Activated gamma-delta T cell (primary cell): ENCODE measurements around the gene TCF7L2.

ENCODE experiments used
- DNase-seq: peaks from one replicate; lab custom pipeline; 2025; lab: John Stamatoyannopoulos, UW

The TCF7L2 gene

DNA sequence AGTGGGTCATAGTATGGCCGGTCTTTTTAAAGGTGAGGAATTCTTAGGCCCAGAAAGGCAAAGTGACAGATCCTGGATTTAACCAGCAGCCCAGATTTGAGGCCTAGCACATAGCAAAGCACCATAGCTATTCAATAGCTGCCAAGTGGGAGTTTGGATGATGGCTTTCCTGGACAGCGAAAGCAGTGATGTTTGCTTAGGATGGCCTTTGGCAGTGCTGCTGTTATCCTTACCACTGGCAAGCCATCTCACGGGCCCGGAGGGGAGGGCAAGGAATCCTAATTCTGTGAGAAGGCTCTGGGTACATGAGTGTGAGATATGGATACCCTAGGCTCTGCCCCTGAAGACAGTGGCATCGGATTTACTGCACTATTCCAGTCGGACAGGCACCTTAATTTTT, 50.4 kb downstream of the TCF7L2 start:
- DNase-seq: no peak

DNA sequence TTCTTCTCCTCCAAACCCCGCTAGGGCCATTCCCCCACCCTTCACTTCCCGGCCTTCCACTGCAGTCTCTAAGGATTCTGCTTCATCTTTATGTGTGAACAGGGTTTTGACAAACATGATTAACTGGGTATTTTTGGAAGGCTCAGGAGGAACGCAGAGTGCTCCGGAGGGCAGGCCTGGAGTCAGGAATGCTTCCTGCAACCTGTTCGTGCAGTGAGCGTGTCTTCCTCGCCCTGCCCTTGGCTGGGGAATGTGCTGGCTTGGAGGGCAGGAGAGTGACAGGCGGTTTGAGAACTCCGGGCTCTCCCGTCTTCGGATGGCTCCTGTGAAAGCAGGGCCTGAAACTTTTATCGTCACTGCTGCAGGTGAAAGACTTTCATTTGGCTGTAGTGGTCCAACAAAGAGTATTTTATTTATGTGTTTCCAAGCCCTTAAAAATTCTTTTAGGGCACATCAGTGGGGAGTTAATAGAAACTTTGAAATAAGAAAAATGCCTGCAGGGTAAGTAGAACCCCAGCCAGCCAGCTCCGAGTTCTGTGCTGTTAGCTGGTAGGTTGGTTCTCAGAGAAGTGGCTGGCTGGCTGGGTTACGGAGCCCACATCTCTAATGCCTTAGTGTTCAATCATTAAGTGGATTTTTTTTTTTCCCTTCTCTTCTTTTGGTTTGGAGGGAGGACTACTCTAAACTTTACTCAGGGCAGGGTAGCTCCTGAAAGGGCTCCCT, 51.0 kb downstream of the TCF7L2 start:
- no peak for DNase-seq

DNA sequence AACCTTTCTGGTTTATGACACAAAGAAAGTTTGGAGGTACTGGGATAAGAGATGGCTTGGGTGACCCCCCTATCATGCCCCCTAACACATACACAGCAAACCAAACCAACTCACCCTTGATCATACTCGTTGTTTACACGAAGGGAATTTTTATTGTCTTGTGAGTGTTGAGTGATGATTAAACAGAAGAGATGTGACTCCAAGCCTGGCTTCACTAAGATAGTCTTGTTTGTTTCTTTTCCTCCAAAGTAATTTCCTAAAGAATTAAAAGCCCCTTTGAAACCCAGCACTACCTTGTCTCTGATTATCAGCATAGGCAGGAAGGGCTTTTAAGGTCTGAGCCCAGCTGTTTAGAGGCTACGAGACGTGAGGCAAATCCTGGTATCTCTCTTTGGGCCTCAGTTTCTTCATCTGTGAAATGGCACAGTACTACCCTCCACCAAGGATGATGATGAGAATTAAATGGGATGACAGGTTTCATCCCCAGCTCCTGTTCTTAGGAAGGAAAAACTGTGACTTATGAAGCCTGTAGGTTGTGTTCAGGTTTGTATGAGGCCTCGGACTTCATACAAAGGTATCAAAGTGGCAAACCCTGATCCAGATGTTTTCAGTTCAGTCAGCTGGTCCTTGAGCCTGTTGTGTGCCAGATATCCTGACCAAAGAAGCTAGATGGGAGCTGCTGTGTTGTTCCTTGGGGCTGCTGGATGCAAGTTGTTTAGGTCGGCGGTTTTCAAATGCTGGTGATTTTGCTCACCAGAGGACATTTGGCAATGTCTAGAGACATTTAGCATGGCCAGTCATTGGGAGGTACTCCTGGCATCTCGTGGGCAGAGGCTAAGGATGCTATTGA, 51.8 kb downstream of the TCF7L2 start:
- DNase-seq: no peak

DNA sequence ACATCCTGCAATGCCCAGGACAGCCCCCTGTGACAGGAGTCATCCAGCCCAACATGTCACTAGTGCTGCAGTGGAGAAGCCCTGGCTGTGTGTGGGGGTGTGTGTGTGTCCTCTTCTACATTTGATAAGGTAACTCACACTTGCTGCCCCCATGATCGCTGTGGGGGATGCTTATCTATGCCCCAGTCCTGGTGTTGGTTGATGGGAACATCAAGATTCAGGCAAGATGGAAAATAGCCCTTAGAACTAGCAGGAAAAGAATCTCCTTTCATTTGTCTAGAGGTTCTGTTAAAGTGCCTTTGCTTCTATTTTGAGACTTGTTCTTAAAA, 52.4 kb downstream of the TCF7L2 start:
- DNase-seq: no peak

DNA sequence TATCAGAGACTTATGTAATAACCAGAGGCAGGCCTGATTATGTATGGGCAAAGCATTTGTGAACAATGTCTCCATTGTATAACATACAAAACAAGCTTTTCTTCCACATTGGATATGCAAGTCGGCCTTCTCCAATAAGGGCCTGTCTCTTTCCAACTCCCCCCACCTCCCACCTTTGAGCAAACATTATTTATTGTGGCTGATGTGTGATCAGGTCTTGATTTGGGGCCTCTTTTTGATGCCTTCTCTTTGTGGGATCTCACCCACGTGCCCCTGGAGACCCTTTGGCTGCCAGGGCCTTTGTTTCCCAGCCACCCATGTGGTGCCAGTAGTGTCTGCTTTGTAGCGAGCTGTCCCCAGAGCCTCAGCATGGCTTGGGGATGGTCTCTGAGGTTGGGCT, 53.0 kb downstream of the TCF7L2 start:
- DNase-seq: no peak

DNA sequence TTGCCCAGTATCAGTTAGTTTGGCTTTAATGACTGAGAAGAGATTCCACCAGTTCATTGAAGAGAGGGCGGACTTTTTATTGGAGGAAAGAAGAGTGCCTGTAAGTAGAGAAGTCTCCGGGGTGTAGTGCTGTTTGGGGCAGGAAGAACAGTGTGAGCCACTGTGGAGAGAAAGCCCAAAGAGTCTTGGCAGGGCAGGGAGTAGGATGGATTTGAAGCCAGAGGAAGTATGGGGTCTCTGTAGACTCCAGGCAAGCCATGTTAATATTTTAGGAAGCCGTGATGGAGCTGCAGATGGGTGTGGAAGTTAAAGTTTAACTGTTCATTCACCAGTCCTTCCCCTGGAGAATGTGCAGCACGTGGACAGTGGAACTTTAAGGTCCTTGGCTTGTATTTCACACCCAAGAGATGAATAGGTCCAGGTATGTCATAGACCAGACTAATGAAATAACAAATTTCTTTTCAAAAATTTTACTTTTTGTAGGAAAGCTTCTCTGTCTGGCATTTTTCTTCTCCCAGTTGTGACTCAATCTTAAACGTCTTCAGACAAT, 54.1 kb downstream of the TCF7L2 start:
- no peak for DNase-seq

DNA sequence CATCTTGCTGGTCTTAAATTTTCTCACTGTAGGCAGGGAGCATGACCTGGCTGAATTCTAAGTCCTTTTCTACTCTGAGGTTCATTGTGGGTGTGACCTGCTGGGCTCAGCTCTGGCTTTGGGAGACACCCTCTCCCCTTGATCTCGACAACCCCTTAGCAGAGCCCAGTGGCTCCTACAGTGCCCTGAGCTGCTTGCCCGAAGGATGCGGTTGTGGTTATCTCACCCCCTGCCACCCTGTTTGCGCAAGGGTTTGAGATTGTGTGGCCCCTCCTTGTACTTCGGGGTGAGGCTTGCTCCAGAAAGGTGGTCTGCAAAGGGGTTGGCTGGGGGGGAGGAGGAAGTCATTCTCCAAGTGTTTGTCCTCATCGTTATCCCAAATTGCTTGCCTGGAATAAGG, 55.3 kb downstream of the TCF7L2 start:
- DNase-seq: no peak

DNA sequence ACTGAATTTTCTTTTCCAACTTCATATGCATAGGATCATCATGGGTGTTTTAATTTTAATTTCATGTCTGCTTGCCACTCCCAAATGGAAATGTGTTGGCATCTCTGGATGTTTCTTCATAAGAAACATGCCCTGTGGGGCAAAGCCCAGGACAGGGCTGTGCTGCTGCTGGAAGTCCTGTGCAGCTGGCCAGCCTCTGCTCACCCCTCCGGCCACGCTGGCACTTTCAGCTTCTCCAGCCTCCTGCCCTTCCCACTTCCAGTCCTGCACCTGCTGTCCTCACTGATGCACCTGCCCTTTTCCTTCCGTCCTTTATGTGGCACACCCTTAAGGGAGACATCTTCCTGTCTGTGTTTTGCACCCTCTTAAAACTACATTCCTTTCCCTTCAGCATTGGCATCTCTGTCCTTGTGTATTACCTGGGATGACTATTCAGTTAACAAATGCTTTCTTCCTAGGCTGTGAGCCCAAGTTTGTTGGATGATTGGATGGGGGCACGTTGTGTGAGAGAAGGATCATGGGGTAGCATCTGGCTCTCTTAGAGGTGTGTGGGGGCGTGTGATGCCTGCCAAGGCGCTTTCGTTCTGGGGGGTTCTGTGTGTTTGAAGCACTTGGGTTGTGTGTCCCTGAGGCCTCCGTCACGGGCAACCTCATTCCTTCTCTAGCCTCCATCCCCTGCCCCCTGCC, 56.8 kb downstream of the TCF7L2 start:
- DNase-seq: no peak

DNA sequence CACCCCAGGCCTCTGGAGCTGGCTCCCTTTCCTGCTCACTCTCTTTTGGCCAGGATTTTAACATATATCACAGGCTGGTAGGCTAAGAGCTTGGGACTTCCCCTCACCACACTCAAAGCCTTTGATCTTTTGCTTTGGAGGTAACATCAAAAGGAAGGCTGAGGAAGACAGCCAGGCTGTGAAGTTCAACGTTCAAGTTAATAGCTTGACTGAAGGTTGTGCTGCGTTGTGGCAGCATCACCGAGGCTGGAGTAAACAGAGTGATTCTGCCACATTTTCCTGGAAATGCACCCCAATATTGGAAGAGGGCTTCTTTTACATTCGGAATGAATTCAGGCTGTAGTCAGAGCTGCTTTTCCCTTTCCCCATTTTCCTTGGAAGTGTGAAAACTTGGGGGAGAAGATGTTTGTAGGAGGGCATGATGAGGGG, 57.3 kb downstream of the TCF7L2 start:
- DNase-seq: no peak

DNA sequence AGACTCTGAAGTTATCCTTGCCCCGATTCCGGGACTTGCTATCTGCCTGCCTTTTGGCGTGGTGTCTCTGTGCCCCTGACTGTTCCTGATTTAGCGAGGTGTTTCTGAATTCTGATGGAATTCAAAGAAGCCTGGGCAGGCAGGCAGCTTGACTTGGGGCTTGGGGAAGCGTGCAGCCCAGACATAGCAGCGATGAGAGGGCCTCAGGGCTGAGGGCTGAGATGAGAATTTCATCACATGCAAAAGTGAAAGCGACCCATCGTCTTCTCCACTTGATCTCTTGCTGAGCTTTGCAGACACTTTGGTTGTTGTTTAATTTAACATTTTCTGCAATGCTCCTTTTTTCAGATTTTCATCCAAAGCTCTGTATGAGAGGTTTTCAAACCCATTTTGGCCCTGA, 57.8 kb downstream of the TCF7L2 start:
- DNase-seq: no peak

DNA sequence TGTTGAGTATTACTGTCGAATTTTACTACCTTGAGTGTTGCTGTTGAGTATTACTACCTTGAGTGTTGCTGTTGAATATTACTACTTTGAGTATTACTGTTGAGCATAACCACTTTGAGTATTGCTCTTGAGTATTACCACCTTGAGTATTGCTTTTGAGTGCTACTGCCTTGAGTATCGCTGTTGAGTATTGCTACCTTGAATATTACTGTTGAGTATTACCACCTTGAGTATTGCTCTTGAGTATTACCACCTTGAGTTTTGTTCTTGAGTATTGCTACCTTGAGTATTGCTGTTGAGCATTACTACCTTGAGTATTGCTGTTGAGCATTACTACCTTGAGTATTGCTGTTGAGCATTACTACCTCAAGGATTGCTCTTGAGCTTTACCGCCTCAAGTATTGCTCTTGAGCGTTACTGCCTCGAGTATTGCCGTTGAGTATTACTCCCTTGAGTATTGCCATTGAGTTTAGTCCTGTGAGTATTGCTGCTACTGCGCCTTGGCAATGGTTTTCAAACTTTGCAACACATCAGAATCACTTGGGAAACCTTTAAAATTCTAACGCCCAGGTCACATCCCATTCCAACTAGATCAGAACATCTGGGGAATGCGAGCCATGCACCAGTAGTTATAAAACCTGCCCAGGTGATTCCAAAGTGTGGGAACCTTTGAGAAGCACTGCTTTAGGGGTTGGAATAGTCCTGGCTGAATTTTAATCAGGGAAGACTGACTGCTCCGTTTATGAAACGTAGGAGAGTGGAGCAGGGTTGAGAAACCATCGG, 61.7 kb downstream of the TCF7L2 start:
- no peak for DNase-seq

DNA sequence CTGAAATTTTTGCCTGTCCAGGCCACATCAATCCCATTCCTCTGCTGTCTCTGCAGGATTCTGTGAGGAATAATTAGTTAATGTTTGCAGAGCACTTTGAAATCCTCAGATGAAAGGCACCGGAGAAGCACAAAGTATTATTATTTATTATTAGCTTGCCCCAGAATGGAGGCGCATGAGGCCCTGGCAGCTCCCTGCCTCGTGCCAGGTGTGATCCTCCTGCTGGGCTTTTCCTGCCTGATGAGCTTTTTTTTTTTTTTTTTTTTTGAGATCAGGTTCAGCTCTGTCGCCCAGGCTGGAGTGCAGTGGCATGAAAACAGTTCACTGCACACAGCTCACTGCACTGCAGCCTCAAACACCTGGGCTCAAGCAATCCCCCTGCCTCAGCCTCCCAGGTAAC, 65.2 kb downstream of the TCF7L2 start:
- no peak for DNase-seq

DNA sequence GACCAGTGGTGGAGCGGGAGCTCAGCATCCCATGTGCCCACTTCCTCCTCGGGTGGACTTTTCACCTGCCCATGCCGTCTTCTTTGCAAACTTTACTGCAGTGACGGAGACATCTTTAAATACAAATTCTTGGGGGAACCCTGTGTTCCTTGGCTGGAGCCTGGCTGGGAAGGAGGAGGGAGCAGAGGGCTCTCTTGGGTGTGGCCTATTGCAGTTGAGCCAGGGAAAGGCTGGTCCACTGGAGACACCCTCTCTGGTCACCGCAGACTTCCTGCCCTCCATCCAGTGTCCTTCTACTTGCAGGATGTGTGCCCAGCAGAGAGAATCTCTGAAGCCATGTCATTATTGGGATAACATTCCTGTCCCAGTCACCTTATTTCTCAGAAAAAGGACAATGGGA, 67.3 kb downstream of the TCF7L2 start:
- DNase-seq: no peak

DNA sequence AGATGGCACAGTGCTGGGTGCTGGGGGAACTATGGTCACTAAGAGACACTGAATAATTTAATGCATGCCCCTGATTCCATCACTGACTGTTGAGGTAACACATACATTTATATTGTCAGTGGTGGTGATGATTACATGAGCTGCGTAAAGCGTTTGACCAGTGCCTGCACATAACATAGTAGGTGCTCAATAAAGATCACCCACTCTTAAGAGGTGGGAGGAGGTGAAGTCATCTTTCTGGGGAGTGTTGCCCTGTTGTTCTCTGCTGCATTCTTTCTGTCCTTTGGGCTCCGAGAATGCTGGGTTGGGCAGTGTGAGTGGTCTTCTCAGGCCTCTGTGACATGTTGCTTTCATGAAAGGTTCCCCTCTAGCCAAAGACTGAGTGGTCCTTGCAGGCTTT, 68.0 kb downstream of the TCF7L2 start:
- DNase-seq: no peak

DNA sequence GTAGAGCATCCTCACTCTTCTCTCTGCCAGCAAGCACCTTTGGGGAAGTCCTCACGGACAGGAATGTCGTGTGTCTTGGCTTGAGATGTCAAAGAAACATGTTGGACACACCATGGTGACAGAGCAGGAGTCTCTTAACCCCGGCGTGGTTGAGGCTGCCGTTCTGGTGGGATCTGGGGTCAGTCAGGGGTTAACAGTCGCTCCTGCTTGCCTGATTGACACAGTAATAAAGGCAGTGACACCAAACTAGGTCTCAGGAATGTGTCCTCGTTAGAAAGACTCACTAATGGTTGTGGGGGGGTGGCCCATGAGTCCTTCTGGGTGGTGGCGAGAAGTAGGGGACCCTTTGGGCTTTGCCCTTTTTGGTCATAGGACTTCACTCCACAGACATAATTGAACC, 69.0 kb downstream of the TCF7L2 start:
- DNase-seq: no peak

DNA sequence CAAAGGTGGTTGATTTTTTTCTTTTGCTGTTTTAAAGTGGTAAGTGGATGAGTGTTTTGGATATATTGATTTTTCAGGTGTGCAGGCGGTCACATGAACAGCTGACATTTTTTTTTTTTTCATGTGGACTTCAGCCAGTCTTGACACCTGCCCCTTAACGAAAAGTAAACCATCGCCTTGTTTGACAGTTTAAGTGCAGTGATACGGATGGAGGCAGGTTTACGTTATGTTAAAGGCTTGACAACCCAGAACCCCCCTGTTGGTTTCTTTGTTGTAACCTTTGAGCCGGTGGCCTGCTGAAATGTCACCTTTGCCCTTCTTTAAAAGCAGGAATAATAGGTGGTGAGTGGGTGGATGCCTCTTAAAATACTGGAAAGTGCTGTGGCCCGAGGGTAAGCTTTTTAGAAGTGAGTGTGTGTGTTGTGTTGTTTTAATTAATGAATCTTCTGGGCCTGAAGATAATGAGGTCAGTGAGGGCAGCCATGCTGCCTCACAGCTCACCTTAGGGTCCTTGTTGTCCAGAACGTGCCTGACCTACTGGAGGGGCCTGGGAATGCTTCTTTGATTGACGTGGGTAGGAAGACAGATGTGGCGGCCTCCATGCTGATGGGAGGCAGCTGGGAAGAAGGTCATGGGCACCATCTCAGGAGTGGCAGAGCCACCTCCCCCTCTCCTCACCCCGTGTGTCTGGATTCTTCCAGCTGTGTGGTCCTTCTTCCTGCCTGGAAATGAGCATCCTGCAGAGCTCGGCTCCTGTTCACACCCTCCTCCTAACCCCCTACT, 69.8 kb downstream of the TCF7L2 start:
- no peak for DNase-seq

DNA sequence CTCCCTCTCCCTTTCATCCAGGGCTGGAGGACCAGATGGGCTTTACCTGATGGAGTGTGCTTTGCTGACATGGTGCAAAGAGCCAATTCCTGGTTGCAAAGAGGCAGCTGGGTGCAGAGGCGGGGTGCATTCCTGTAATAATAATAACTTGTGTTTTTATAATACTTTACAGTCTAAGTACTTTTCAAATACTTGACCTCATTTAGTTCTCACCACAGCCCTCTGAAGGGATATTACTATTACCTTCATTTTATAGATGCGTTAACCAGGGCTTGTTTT, 70.4 kb downstream of the TCF7L2 start:
- no peak for DNase-seq

DNA sequence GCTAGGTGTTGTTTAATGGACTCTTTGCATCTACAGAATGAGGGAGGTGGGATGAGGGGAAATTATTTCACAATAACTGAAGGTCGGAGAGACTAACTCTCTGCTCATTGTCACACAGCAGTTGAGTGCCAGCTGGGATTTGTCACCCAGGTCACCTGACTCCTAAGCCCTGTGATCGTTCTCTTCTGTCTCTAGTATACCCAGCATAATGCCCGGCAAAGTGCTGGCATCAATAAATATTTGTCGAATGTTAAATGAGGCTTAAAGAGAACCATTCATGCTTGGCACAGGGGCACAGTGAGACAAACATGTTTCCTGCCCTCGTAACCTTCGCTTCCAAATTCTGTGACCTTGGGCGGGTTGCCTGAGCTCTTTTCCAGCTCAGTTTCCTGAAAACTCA, 70.8 kb downstream of the TCF7L2 start:
- no peak for DNase-seq

DNA sequence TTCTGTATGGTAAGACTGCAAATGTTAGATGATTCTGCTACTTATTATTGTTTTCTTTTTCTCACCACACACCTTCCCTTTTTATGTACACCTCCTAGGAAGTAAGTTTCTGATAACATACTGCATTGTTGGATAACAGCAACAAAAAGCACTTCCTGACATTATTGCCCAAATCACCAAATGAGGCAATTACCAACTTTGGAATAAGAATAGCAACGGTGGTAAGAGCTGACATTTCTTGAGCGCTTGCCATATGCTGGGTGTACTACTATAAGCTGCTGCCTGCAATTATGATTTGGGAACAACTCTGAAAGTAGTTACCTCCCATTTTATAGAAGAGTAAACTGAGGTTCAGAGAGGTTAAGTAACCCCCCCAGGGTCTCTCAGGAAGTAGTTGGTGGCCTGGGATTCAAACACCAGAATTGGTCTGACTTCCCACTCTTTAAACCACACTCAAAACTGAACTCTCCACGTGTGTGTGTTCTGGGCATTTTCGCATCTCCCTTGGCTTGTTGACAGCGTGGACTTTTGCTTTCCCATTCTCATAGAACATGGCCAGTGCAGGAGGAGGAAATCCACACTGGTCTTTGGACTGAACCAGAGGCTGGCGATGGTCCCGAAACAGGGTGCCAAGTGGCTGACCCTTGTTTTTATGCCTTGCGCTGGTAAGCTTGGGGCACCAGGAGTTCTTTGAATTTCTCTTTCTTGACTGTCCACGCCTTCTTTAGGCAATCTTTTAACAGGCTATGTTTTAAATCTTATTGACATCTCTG, 71.4 kb downstream of the TCF7L2 start:
- no peak for DNase-seq

DNA sequence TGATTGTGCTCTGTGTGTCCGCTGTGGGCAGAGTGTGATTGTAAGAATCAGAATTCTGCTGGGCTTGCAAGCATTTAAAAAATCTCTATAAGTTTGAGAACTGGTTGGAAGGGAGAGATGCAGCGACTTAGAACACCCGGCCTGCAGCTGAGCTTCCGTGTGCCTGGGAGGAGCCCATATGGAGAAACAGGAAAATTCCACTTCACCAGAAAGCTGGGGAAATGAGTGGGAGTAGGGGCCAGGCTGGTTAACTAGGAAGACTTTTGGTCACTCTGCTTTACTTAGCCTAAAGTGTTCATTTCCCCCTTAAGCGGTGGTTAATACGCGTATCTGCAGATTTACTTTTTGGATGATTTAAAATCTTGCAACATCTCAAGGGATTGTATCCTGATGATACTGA, 72.2 kb downstream of the TCF7L2 start:
- DNase-seq: no peak

DNA sequence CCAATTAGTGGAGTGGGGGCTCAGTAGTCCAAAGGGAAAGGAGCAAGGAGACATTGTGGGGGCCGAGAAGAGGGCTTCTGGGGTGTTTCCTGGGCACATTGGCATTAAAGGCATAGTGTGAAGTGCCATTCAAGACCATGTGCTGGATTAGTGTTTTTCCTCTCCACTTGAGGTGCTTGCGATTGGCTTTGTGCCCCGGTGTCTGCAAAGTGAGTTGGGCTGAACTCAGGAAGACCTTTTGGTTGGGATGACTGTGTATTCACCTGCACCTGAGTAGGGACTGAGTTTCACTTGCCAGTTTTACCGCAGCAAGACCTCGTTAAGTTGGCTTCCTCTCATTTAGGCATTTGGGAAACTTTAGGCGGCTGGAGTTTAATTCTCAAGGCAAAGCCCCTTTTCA, 73.0 kb downstream of the TCF7L2 start:
- DNase-seq: no peak
